ENCODE results near the gene PDZD4. TPM values are rescaled to one million over a fixed set of nuclear protein-coding genes. Genes with fewer than 3 reads are reported as not detected.

The PDZD4 gene
- total and polyA plus RNA-seq, 4 donors, result 0.15 to 1.8 (median 0.69) TPM

- no peak for TF ChIP-seq ZBTB33 (IDR thresholded peaks at IDR 0.05)
- no peak for TF ChIP-seq FOXA2 (IDR thresholded peaks at IDR 0.05)
- TF ChIP-seq TAF1 (conservative IDR thresholded peaks at IDR 0.05), result no peak
- no peak for TF ChIP-seq CTCF (IDR thresholded peaks at IDR 0.05; ENCODE audit: low read depth, low read length, missing input control)
- TF ChIP-seq YY1 (IDR thresholded peaks at IDR 0.05), result no peak
- TF ChIP-seq GABPA (IDR thresholded peaks at IDR 0.05 in 1 of 2, conservative IDR thresholded peaks at IDR 0.05 in 1 of 2), result no peak
These were observed 48.0 kb downstream of the PDZD4 start (continued) for GRCh38 chrX:153782313-153782712.

- no peak overlapping the region for H3K9ac ChIP-seq (ENCODE audit: low read depth in 1 of 2, low read length in 2 of 2)
- no peak overlapping the region for H3K27ac ChIP-seq (ENCODE audit: low read depth in 1 of 2, low read length in 2 of 2)
- TF ChIP-seq FOXA1 (IDR thresholded peaks at IDR 0.05) (no peak), HNF4G (IDR thresholded peaks at IDR 0.05) (no peak), RXRA (IDR thresholded peaks at IDR 0.05) (no peak)
- H3K36me3 ChIP-seq (ENCODE audit: control insufficient read depth in 4 of 4, insufficient read depth in 3 of 4, low read depth in 1 of 4, low read length in 3 of 4), result peaks cover 0 to 14% (median 3%) of the 10 kb centered on the region in 4 donors
- DNase-seq (ENCODE audit: low spot score), result no peak
- no peaks in the 10 kb centered on the region for H3K27me3 ChIP-seq (ENCODE audit: control insufficient read depth in 4 of 4, insufficient read depth in 4 of 4, low read length in 3 of 4)
- H3K4me3 ChIP-seq (ENCODE audit: low read depth in 1 of 3, low read length in 3 of 3), result no peak overlapping the region
- WGBS, result 70% methylated on average over 24 of the region's 24 CpGs
- no peaks in the 10 kb centered on the region for H3K4me1 ChIP-seq (ENCODE audit: control insufficient read depth in 4 of 4, insufficient read depth in 4 of 4, low read length in 3 of 4)
- no peaks in the 10 kb centered on the region for H3K9me3 ChIP-seq (ENCODE audit: control insufficient read depth in 4 of 4, low read length in 3 of 4)
These were observed 48.8 kb downstream of the PDZD4 start for GRCh38 chrX:153781428-153782047.

- no peaks in the 10 kb centered on the region for H3K9me3 ChIP-seq (ENCODE audit: control insufficient read depth in 4 of 4, low read length in 3 of 4)
- H3K27ac ChIP-seq (ENCODE audit: low read depth in 1 of 2, low read length in 2 of 2), result no peak within 1 kb of the TSS
- peaks cover 0 to 7% (median 2%) of the 10 kb centered on the region in 4 donors for H3K36me3 ChIP-seq (ENCODE audit: control insufficient read depth in 4 of 4, insufficient read depth in 3 of 4, low read depth in 1 of 4, low read length in 3 of 4)
- H3K4me1 ChIP-seq (ENCODE audit: control insufficient read depth in 4 of 4, insufficient read depth in 4 of 4, low read length in 3 of 4), result no peaks in the 10 kb centered on the region
- no peak within 1 kb of the TSS for H3K9ac ChIP-seq (ENCODE audit: low read depth in 1 of 2, low read length in 2 of 2)
- no peak for DNase-seq (ENCODE audit: low spot score)
- H3K27me3 ChIP-seq (ENCODE audit: control insufficient read depth in 4 of 4, insufficient read depth in 4 of 4, low read length in 3 of 4), result no peaks in the 10 kb centered on the region
- 37% methylated on average over 52 of the region's 52 CpGs for WGBS
- no peak within 1 kb of the TSS for H3K4me3 ChIP-seq (ENCODE audit: low read depth in 1 of 3, low read length in 3 of 3)
- no peak for TF ChIP-seq CTCF (IDR thresholded peaks at IDR 0.05; ENCODE audit: low read depth, low read length, missing input control)
- no peak for TF ChIP-seq YY1 (IDR thresholded peaks at IDR 0.05)
- no peak for TF ChIP-seq HNF4G (IDR thresholded peaks at IDR 0.05)
- TF ChIP-seq FOXA1 (IDR thresholded peaks at IDR 0.05), result no peak
- TF ChIP-seq HNF4A (conservative IDR thresholded peaks at IDR 0.05), result no peak
- no peak for TF ChIP-seq TAF1 (conservative IDR thresholded peaks at IDR 0.05)
- TF ChIP-seq MAX (IDR thresholded peaks at IDR 0.05), result no peak
- no peak for TF ChIP-seq SP1 (IDR thresholded peaks at IDR 0.05)
- TF ChIP-seq ATF3 (IDR thresholded peaks at IDR 0.05), result no peak
- TF ChIP-seq REST (IDR thresholded peaks at IDR 0.05), result no peak
- TF ChIP-seq ZBTB33 (IDR thresholded peaks at IDR 0.05), result no peak
- TF ChIP-seq EGR1 (IDR thresholded peaks at IDR 0.05; ENCODE audit: low read depth in 2 of 2), result no peak
- no peak for TF ChIP-seq NR2F2 (IDR thresholded peaks at IDR 0.05)
These were observed 49.5 kb downstream of the PDZD4 start, which contains the start of gene SRPK3 for GRCh38 chrX:153780678-153781427. Gene SRPK3, plus strand, starts transcription at chrX:153781041. Its CDS starts 46 bp downstream, at chrX:153781087.

All from liver (tissue), 9 donors.